ENCODE data around the gene PCK1.

- TF ChIP-seq EZH2phosphoT487 (IDR thresholded peaks at IDR 0.05; ENCODE audit: low read depth) (no peak), CTCF (IDR thresholded peaks at IDR 0.05; ENCODE audit: low read depth, low read length) (no peak)
These were observed 52.0 kb downstream of the PCK1 start for GRCh38 chr20:57612916-57613315.

Data from OCI-LY3 (cell line).